GDM1 (cell line): ENCODE data around the gene TNS1.

Experiments
- DNase-seq: peaks from one replicate; lab custom pipeline; 2025; lab: John Stamatoyannopoulos, UW

The TNS1 gene

GRCh38 chr2:217956586-217957457 is 46.0 kb downstream of the TNS1 start:
- DNase-seq: no peak

GRCh38 chr2:217955881-217956493 is 46.8 kb downstream of the TNS1 start:
- no peak for DNase-seq

GRCh38 chr2:217954971-217955740 is 47.6 kb downstream of the TNS1 start:
- DNase-seq: no peak

- no peak for DNase-seq
These were observed 48.3 kb downstream of the TNS1 start for GRCh38 chr2:217954469-217954868.

GRCh38 chr2:217954051-217954450 is 48.7 kb downstream of the TNS1 start:
- DNase-seq: no peak

- no peak for DNase-seq
These were observed 49.3 kb downstream of the TNS1 start for GRCh38 chr2:217953531-217953932.

- no peak for DNase-seq
These were observed 49.7 kb downstream of the TNS1 start for GRCh38 chr2:217953011-217953481.

- no peak for DNase-seq
These were observed 50.4 kb downstream of the TNS1 start for GRCh38 chr2:217952409-217952808.

- DNase-seq: no peak
These were observed 51.1 kb downstream of the TNS1 start for GRCh38 chr2:217951521-217952247.

GRCh38 chr2:217951091-217951490 is 51.7 kb downstream of the TNS1 start:
- no peak for DNase-seq

GRCh38 chr2:217950401-217950871 is 52.4 kb downstream of the TNS1 start:
- no peak for DNase-seq

GRCh38 chr2:217949447-217949846 is 53.3 kb downstream of the TNS1 start:
- no peak for DNase-seq

- no peak for DNase-seq
These were observed 53.9 kb downstream of the TNS1 start for GRCh38 chr2:217948897-217949296.

GRCh38 chr2:217948351-217948791 is 54.4 kb downstream of the TNS1 start:
- DNase-seq: no peak

- DNase-seq: no peak
These were observed 55.1 kb downstream of the TNS1 start for GRCh38 chr2:217947383-217948350.

GRCh38 chr2:217946051-217946450 is 56.7 kb downstream of the TNS1 start:
- no peak for DNase-seq

GRCh38 chr2:217945530-217945929 is 57.3 kb downstream of the TNS1 start:
- no peak for DNase-seq

GRCh38 chr2:217944923-217945322 is 57.9 kb downstream of the TNS1 start:
- no peak for DNase-seq

GRCh38 chr2:217944366-217944765 is 58.4 kb downstream of the TNS1 start:
- no peak for DNase-seq
